NCI-H1105 (cell line): ENCODE data around the gene GRID1.

Experiments
- DNase-seq: peaks from one replicate; lab custom pipeline; 2025; lab: John Stamatoyannopoulos, UW

Gene GRID1

GRCh38 chr10:86291616-86292340, 74.8 kb downstream of the GRID1 start:
- DNase-seq: no peak

GRCh38 chr10:86290933-86291615, 75.5 kb downstream of the GRID1 start:
- no peak for DNase-seq

- no peak for DNase-seq
Measured at GRCh38 chr10:86289577-86289868, 77.1 kb downstream of the GRID1 start.

- DNase-seq: no peak
Measured at GRCh38 chr10:86288695-86289576, 77.7 kb downstream of the GRID1 start.

- DNase-seq: no peak
Measured at GRCh38 chr10:86287966-86288579, 78.5 kb downstream of the GRID1 start.

GRCh38 chr10:86287110-86287793, 79.3 kb downstream of the GRID1 start:
- DNase-seq: no peak

- no peak for DNase-seq
Measured at GRCh38 chr10:86286236-86287109, 80.1 kb downstream of the GRID1 start.

- DNase-seq: no peak
Measured at GRCh38 chr10:86285136-86285790, 81.3 kb downstream of the GRID1 start.

- no peak for DNase-seq
Measured at GRCh38 chr10:86284355-86285105, 82.1 kb downstream of the GRID1 start.

- DNase-seq: no peak
Measured at GRCh38 chr10:86283466-86284287, 82.9 kb downstream of the GRID1 start.

- no peak for DNase-seq
Measured at GRCh38 chr10:86282664-86283465, 83.7 kb downstream of the GRID1 start.

- DNase-seq: no peak
Measured at GRCh38 chr10:86281396-86281795, 85.2 kb downstream of the GRID1 start.

GRCh38 chr10:86269332-86269731, 97.3 kb downstream of the GRID1 start:
- DNase-seq: no peak

- DNase-seq: no peak
Measured at GRCh38 chr10:86267286-86268195, 99.1 kb downstream of the GRID1 start.

- no peak for DNase-seq
Measured at GRCh38 chr10:86266446-86267242, 100.0 kb downstream of the GRID1 start.

- no peak for DNase-seq
Measured at GRCh38 chr10:86265895-86266259, 100.7 kb downstream of the GRID1 start.
